NCI-H526 treated with DMSO at 0.1 percent for 48 hours (cell line): Measurements from ENCODE around the gene PTPRD.
A peak's percentile ranks its signal among the peaks of the same experiment; 100 is the strongest.
"Not testable (repeated sequence)": the region's sequence is repeated elsewhere in the genome, so short reads cannot be mapped to it uniquely, and the experiment has no call there.

ENCODE experiments used
- DNase-seq: peaks from one replicate; lab custom pipeline; 2025; lab: John Stamatoyannopoulos, UW

PTPRD gene

DNA sequence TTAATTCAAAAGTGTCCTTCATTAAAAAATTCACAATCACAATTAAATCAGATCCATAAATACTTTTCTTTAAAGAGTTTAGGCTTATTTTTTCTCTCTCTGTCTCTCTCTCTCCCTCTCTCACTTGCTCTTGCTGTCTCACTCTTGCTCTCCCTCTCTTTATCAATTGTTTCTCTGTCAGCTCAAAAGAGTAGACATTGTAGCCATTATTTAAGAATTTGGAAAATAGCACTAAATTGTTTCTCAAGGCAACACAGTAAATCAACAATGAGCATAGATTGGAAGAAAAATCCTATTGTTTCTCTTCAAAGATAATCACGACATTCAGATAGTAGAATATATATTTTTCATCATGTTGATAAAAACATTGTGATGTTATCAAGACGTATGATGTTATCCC is 1114.0 kb downstream of the PTPRD start:
- DNase-seq, result no peak

DNA sequence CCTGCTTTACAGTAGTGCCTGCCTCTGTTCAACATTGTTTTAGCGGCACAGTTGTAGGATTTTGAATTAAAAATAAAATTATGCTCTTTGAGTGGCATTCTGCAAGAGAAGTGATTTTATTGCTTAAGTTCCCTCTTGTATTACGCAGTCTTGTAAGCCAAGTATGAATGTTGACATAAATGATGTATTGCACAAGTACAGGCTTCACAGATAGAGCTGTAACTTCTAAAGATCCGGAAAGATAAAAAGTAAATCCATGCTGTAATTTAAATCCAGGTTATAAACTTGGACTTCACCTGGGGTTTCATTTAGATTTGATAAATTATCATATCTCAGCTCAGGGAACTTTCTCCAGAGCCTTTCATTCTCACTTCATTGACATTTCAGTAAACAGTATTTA is 1114.7 kb downstream of the PTPRD start:
- no peak for DNase-seq

GRCh38 chr9:9494336-9494735 is 1118.5 kb downstream of the PTPRD start:
- DNase-seq, result no peak

GRCh38 chr9:9492506-9492905 is 1120.3 kb downstream of the PTPRD start:
- DNase-seq, result no peak

- no peak for DNase-seq
These were observed 1123.6 kb downstream of the PTPRD start for GRCh38 chr9:9489183-9489582.

DNA sequence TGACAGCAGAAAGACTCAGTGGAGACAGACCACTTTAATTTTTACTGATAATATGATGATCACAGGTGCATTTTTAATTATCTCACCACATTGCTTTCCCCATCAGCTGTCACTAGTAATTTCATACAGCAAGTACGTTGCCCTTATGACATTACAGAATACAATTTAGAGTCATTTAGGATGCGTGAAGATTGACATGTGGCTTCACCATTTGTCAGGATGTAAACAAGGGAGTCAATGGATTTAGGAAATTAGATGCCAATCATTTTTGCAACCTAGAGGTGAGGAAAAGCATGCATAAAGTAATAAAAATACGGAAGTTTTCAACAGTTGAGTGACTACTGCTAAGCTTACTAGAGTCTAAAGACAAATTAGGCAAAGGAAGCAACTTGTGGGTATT is 1129.6 kb downstream of the PTPRD start:
- DNase-seq, result no peak

- DNase-seq, result no peak
These were observed 1134.1 kb downstream of the PTPRD start for GRCh38 chr9:9478741-9479140.

DNA sequence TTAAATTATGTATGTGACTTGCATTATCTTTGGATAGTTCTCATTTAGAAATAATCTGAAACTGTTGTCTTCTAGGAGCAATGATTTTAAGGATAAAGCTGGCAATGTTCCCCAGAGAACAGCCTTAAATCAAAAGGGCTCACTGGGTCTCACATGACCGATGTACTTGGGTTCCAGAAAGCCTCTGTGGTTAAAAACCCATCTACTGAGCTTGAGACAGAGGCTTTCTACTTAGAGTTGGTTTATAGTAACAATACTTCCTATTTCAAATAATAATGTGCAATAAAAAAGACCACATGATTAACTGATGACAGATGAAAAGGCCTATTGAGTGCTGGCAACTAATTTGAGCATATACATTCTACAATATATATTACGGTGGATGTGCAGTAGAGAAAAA is 1143.5 kb downstream of the PTPRD start:
- DNase-seq, result no peak

DNA sequence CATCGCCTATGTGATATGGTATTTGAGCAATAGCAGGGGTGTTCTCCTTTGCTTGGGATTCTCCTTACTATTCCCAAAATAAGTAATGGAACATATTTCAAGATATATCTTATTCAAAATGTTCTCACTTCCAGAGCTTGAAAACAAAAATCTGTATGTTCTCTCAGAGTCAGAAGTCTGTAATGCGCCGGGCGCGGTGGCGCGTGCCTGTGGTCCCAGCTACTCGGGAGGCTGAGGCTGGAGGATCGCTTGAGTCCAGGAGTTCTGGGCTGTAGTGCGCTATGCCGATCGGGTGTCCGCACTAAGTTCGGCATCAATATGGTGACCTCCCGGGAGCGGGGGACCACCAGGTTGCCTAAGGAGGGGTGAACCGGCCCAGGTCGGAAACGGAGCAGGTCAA is 1170.9 kb downstream of the PTPRD start:
- not testable (repeated sequence) for DNase-seq

DNA sequence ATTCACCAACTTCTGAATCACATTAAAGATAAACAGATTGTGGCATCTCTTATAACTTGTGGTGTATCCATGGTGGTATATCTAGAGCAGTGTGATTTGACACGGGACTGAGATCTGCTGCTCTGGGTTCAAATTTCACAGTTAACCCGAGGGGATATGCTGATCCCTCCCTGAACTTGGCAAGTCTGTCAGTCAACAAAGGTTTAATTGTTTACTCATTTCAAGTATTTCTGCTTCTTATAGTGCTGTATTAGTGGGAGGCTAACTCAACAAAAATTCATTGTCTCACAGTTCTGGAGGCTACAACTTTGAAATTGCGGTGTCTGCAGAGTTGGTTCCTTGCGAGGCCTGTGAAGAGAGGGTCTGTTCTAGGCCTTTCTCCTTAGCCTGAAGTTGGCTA is 1175.2 kb downstream of the PTPRD start:
- DNase-seq, result no peak

- DNase-seq, result not testable (repeated sequence)
These were observed 1186.3 kb downstream of the PTPRD start for GRCh38 chr9:9426454-9426853.

DNA sequence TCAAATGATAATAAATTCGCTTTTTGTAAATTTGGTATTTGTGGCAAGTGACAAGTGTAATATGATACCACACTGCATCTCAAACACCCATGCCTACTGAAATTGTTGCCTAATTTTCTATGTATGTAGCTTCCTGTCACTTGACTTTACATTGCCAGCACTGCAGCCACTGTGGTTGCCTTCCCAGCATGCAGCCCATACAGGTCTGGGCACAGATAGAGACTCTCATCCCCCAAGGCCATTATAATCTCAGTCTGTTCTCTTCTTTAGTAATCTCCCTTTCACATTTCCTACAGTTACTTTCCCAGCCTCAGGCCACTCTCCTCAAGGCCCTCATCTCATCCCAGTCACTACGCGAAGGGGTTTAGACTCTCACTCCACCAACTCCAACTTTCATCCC is 1200.6 kb downstream of the PTPRD start:
- peak; percentile 12 for DNase-seq

GRCh38 chr9:9410736-9411135 is 1202.1 kb downstream of the PTPRD start:
- no peak for DNase-seq

DNA sequence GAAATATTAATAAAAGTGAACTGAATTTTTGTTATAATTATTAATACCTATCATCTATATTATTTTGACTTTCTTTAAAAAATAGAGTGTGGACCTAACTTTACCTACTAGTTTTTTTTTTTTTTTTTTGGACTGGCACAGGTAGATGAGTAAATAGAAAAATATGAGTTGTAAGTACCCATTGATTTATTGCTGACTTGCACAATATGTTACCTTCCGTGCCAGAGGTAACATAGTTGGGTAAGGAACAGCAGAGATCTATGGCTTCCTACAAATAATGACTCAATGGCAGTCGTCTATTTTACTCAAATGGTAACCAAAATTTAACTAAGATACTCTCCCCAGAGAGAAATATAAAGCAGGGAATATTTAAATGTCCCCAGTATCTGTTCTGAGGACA is 1212.8 kb downstream of the PTPRD start:
- DNase-seq, result no peak

GRCh38 chr9:9396518-9396917 is 1216.3 kb downstream of the PTPRD start:
- no peak for DNase-seq

DNA sequence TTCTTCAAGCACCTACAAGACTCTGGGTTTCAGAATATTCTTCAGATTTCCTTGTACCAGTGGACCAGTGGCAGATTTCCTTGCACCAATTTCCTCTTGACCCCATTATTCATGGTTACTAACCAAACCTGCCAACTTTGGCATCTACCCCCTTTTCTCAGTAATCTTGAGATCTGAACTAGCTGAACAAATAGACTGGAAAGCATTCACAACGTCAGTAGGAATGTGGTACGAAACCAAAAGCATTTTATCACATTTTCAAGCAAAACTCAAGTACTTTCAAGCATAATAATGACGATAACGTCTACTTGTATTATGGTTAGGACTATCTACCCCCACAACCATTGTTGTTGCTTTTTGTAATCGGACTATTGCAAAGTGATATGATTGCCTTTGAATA is 1217.3 kb downstream of the PTPRD start:
- DNase-seq, result no peak

DNA sequence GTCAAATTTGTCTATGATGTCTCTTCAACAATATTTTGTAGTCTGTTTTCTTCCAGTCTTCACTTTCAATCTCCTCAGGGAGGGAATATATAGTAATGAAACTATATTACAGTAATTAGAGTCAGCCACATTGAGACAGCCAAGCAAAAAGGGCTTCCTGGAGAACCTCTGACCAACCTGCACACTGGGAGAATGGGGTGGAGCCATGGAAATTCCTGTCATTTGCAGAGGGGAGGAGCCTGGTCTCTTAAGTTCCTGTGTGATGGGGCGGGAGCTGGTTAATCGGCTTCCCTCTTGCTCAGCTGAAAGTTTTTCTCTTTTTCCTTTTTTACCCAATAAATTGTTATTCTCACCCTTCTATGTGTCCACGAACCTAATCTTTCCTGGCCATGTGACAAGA is 1220.0 kb downstream of the PTPRD start:
- DNase-seq, result no peak

GRCh38 chr9:9389904-9390303 is 1222.9 kb downstream of the PTPRD start:
- DNase-seq, result no peak

- DNase-seq, result no peak
These were observed 1225.2 kb downstream of the PTPRD start for GRCh38 chr9:9387511-9388115.

DNA sequence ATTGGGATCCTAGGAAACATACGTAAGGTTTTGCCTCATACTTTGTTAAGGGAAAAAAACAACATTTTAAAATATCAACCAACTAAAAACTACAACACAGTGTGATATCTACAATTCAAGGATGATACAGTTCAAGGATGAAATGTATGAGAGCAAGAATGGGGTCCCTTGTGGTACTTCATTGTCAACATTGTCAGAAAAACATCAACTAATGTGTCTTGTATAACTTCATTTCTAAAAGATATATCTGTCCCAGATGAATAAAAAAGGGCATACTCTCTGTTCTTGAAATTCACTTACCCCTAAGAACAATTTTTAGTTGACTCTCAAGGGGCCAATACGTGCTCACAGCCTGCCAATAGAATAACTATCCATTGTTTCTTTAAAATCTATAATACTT is 1250.5 kb downstream of the PTPRD start:
- no peak for DNase-seq

- no peak for DNase-seq
These were observed 1259.8 kb downstream of the PTPRD start for GRCh38 chr9:9352877-9353481.

- DNase-seq, result no peak
These were observed 1271.6 kb downstream of the PTPRD start for GRCh38 chr9:9341203-9341602.

DNA sequence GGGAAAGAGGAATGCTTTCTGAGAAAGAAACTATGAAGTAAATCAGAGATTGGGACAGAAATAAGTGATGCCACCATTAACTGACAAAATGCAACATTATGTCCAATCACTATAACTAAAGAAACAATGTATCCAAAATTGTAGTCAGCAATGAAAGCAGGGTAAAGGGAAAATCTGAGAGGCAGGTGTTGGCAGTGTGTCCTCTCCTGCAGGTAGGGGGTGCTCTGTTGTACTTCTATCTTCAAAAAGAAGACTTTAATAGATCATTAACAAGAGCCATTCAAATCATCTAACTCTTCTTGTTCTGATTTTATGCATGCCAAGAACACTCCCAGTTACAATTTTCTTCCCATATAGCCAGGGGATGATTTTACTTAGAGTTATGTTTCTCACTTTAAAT is 1275.7 kb downstream of the PTPRD start:
- no peak for DNase-seq

DNA sequence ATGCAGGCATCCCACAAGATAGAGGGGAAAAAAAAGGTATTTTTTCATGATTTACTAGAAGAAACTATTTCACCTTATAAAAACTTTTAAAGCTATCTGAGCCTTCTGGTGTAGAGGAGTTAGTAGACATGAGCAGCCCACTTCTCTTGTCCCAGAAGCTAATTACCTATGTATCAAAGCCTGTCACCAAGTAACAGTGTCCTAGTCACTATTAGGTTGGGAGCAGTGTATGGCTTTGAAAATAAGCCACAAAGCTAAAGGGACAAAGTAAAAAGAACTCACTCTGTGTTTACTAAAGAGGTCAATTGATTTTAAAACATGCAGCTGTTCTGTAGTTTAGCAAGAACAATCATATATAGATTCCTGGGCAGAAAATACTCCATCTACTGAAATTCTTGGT is 1286.1 kb downstream of the PTPRD start:
- DNase-seq, result no peak
